Measurements from ENCODE around the gene SIL1.
"Not testable (repeated sequence)": the region's sequence is repeated elsewhere in the genome, so short reads cannot be mapped to it uniquely, and the experiment has no call there.

Gene SIL1

DNA sequence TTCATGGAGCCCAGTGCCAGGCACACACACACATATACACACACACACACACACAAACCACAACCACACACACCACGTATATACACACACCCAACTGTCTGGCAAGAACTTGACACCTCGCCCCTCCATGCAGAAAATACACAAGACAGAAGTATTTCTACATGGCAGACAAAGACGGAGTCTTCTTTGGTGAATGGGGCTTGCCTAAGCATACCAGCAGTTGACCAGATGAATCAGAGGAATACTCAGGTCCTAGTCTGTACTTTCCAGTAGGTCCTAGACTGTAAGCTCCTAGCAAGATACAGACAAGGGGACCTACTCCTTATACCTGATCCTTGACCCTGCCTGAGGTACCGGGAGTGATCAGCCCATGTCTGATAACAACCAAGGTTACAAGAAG is 60.1 kb downstream of the SIL1 start:
- no peak for DNase-seq

DNA sequence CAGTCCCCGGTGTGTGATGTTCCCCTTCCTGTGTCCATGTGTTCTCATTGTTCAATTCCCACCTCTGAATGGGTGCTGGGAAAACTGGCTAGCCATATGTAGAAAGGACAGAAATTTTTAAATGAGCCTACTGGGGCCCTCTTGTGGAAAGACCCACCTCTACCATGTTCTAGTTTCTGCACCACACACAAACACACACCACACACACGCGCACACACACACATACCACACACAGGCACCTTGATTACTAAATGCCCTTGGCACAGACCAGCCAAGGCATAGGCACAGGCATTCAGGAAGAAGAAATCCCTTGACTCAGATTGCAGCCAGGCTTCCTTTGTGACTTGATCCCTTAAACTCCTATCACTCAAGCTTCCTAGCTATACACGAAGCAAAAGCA is 60.5 kb downstream of the SIL1 start:
- peak in 2 of 3 experiments; percentile 13 to 58 for DNase-seq

GRCh38 chr5:139134906-139135305 is 63.3 kb downstream of the SIL1 start:
- peak in 2 of 3 experiments; percentile 10 to 46 for DNase-seq

- DNase-seq: peak; percentile 21 to 94 (median 78)
Observed at GRCh38 chr5:139133282-139133681, 64.9 kb downstream of the SIL1 start.

- DNase-seq: peak in 1 of 3 experiments; percentile 15
Observed at GRCh38 chr5:139132515-139132914, 65.7 kb downstream of the SIL1 start.

DNA sequence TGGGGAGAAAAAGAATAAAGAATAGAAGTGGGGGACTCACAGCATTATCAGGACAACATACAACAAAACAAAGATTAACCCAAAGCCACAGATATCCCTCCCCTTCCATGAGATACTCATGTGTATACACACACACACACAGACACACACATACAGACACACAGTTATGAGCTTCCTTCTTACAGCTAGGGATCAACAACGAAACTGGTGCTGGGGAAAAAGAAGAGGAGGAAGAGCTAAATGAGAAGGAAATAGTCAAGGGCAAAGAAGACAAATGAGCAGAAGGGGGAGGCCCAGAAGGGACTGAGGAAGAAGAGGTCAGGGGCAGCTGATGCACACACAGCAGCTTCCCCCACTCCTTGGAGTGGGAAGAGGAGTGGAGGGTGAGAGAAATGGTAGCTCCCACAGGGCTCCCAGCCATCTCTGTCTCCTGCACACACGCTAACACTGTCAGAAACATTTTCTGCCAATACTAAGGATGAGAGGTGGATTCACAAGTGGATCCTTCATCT is 66.2 kb downstream of the SIL1 start:
- no peak for DNase-seq

DNA sequence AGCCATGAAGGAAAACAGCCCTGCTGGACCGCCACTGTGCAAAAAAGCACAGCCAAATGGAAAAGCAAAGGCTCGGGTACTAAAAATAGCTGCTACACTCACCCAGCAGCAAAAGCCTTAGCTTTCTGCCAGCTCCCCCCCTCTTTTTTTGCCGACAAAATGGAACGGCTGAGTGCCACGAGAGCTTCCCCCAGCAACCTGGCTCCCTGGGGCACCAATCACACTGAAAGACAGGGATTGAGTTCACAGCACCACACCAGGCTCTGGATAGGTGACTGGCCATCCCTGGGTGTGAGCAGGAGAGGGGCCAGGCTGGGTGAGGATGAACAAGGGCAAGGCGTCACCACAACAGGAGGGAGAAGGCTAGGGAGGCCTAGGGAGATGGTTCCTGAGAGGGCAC is 66.7 kb downstream of the SIL1 start:
- peak; percentile 34 to 77 (median 67) for DNase-seq

GRCh38 chr5:139131062-139131461 is 67.1 kb downstream of the SIL1 start:
- DNase-seq: peak in 1 of 3 experiments; percentile 67

- no peak for DNase-seq
Observed at GRCh38 chr5:139130214-139130613, 68.0 kb downstream of the SIL1 start.

GRCh38 chr5:139126711-139127111 is 71.5 kb downstream of the SIL1 start:
- peak in 1 of 3 experiments; percentile 22 for DNase-seq

GRCh38 chr5:139125991-139126390 is 72.2 kb downstream of the SIL1 start:
- no peak for DNase-seq

- no peak for DNase-seq
Observed at GRCh38 chr5:139124774-139125520, 73.2 kb downstream of the SIL1 start.

GRCh38 chr5:139121120-139121519 is 77.0 kb downstream of the SIL1 start:
- no peak for DNase-seq

- DNase-seq: no peak
Observed at GRCh38 chr5:139120521-139120920, 77.6 kb downstream of the SIL1 start.

- DNase-seq: no peak
Observed at GRCh38 chr5:139118804-139119203, 79.4 kb downstream of the SIL1 start.

GRCh38 chr5:139117342-139117884 is 80.8 kb downstream of the SIL1 start:
- DNase-seq: no peak

GRCh38 chr5:139116100-139116655 is 82.0 kb downstream of the SIL1 start:
- DNase-seq: peak in 1 of 3 experiments; percentile 30

- DNase-seq: no peak
Observed at GRCh38 chr5:139113892-139114291, 84.3 kb downstream of the SIL1 start.

- DNase-seq: not testable (repeated sequence)
Observed at GRCh38 chr5:139112362-139112761, 85.8 kb downstream of the SIL1 start.

DNA sequence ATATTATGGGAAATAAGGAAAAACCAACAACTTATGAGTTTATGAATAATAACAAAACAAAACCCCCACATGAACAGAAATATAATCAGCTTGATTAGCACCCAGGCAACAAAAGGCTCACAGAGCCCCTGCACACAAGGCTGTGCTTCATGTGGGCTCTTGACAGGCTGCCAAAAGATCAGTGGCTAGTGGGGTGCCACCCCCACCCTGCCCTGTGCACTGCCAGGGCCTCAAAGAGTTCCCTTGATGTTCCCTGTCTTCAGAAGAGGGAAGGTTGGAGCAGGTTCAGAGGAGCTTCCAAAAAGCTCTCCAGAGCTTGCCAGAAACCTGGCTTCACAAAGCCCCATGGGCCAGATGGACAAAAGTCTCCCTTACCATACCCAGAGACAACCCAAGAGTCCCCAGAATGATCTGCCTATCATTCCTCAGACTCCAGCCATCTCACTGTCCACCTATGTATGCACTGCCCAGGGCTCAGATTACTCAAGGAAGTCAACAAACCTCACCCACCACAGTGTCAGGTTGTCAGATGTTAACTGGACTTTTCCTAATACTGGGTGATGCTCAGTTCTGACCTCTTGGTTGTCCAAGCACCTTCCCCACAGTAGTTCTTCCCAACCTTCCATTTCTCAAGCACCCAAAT is 87.5 kb downstream of the SIL1 start:
- DNase-seq: no peak

- DNase-seq: peak; percentile 49 to 90 (median 66)
Observed at GRCh38 chr5:139108063-139108824, 89.9 kb downstream of the SIL1 start.

- DNase-seq: peak; percentile 46 to 94 (median 73)
Observed at GRCh38 chr5:139105621-139106071, 92.5 kb downstream of the SIL1 start.

Data from NCI-H1417 (cell line).